Prostate gland (tissue), 2 donors: ENCODE data around the gene SYT6.

Experiments
- POLR2A ChIP-seq: fragments of 450-650 bp; IDR thresholded peaks from one replicate; pipeline ENCODE4 v1.6.1; 2016; ENCODE audit warnings: antibody characterized with exemption, mild to moderate bottlenecking
- TF ChIP-seq, protein P1 (sequence below), 4 experiments: fragments of 200-600 bp in 2 of 4; fragments of 450-650 bp in 2 of 4; sonication (generic) in 2 of 4; IDR thresholded peaks; 1 replicate in 3 of 4; 2 replicates in 1 of 4; pipeline ENCODE4 v1.5.1; 2016 to 2019; ENCODE audit warnings: antibody characterized with exemption in 4 of 4, mild to moderate bottlenecking in 2 of 4, moderate library complexity in 2 of 4

DNA sequence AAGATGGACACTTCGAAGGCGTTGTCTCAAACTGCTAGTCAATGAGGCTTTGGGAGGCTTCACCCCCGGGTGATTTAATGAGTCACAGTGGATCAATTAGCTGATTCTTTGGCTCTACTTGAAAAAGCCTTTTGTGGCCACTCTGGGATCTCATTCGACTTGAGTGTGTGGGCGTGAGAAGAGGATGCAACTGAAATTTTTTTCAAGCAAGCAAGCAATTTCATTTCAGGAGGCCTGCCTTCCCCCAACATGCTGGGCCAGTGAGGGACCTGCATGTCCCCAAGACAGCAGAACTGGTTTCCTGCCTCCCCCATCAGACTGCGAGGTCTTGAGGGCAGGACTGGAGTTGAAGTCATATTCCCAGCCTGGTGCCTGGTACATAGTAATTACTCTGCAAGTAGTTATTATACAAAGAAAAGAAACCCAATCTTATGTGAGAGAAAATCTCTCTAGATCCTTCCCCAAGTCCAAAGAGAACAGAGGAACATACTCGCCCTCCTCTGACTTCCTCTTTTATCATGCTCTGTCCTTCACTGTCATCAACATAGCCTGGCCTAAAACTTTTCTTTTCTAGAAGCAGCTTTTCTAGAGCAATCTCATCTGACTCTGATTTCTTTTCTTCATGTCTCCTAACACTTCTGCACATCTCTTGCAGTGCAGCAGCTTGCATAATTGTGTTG lies 22.7 kb downstream of the SYT6 start:
- no peak for TF ChIP-seq POLR2A
- TF ChIP-seq, protein P1, sequence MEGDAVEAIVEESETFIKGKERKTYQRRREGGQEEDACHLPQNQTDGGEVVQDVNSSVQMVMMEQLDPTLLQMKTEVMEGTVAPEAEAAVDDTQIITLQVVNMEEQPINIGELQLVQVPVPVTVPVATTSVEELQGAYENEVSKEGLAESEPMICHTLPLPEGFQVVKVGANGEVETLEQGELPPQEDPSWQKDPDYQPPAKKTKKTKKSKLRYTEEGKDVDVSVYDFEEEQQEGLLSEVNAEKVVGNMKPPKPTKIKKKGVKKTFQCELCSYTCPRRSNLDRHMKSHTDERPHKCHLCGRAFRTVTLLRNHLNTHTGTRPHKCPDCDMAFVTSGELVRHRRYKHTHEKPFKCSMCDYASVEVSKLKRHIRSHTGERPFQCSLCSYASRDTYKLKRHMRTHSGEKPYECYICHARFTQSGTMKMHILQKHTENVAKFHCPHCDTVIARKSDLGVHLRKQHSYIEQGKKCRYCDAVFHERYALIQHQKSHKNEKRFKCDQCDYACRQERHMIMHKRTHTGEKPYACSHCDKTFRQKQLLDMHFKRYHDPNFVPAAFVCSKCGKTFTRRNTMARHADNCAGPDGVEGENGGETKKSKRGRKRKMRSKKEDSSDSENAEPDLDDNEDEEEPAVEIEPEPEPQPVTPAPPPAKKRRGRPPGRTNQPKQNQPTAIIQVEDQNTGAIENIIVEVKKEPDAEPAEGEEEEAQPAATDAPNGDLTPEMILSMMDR (IDR thresholded peaks at IDR 0.05) = no peak
